Brain pericyte (primary cell): ENCODE data around the gene NCKAP5L.

Experiments used
- DNase-seq: peaks from one replicate; pipeline ENCODE4 v3.0.0-alpha.2; 2012; ENCODE audit warnings: low read depth, low spot score

NCKAP5L gene

DNA sequence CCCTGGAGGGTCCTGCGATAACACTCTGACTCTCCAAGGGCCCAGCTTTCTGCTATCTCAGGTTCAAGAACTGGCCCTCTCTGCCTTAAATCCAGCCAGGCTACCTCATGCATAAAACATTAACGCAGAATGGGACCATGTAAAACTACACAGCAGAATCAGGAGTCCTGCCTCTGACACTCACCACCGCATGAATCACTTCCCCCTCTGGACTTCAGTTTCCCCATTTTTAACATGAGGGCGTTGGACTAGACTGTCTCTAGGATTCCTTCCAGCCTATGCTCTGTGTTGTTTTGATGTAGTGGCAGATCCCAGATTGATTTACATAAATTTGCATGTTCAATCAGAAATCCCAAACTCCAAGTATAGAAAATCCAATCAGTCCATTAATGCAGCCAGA, 3.3 kb downstream of the NCKAP5L start:
- no peak for DNase-seq

DNA sequence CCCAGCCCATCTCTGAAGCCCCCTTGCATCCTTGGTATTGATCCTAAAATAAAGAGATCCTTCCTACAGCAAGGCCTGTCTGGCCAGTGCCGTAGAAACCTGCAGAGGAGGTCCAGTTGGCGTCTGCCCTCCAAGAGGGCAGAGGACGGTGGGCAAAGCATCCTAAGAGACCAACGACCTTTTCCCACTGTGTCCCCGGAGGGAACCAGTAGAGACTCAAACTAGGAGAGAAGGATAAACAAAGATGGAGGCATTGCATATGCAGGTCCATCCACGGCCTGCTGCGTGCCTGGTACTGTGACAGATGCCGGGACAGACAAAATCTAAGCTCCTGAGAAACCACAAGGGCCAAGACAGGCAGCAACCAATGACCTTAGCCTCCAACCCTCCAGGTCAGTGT, 3.8 kb downstream of the NCKAP5L start:
- no peak for DNase-seq

DNA sequence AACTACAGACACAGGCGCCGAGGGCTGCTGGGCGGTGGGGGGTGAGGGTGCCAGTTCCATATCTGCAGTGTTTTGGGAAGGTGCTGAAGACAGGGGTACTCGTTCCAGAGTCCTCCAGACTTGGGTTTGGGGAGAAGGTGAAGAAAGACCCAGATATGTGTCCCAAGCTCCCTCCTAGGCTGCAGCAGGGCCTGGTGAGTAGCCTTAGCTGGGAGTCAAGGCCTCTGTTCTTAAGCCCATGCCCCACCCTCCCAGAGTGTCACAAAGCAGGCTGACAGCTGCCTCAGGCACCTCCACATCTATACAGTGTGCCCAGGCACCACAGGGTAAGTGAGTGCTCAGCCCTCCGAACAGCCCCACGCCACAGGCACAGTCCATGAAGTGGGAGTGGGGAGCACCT, 4.3 kb downstream of the NCKAP5L start:
- DNase-seq = no peak

DNA sequence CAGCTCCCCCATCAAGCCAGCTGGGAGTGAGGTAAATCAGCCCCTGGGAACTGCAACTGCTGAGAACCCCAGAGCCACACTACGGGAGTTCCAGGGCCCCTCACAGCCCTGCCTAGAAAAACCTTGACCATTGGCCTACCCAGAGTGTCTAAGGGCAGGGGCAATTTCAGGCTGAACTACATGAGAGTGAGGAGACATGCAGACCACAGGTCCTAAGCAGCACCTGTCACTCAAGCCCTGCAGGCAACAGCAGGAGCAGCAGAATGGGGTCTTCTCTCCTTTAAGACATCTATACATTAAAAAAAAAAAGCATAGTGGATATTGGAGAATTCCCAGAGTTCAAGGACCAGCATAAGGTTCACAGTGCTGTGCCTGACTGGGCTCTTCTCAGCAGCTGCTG, 4.9 kb downstream of the NCKAP5L start:
- no peak for DNase-seq

DNA sequence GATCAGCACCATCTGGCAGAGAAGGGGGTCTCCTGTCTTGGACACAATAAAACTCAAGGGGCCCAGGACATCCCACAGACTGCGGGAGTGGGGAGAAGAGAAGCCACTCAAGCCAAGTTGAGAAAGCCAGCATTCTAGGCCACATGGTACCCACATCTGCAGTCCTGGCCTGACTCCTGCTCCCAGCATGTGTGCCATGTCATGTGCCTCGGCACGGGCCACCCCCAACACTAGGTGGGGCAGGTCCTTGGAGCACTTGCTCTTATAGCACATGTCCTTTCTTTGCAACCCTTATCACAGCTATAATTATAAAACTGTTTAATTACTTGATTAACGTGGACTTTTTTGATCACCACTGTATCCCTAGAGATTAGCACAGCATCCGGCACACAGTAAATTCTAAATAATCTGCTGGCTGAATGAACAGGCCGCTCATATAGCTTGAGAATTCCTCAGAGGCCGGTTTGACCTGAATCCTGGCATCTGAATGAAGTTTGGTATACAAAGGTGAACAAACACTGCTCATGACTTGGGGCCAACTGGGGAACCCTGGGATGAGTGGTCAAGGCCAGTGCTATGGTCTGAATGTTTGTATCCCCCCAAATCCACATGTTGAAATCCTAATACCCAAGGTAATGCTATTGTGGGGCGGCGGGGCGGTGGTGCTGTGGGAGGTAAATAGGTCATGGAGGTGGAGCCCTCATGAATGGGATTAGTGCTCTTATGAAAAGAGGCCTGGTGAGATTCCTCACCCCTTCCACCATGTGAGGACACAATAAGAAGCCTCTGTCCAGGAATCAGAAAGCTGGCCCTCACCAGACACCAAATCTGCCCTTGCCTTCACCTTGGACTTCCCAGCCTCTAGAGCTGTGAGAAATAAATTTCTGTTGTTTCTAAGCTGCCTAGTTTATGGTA, 6.6 kb downstream of the NCKAP5L start:
- no peak for DNase-seq

DNA sequence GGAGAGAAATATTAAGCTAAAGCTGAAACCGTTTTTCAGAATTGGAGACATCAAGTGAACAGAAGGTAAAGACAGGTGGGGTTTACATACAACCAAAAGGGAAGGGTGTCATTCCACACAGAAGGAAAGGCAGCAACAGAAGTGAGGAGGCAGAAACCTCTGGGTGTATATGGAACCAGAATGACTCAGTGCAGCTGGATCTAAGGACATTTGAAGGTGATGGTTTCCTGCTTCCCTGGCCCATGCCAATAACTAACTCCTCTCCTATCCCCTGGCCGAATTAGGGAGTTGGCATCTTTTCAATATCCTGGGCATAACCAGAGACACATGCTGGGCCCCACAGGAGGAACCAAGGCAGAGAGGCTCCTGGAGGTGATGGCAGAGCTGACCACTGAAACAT, 8.4 kb downstream of the NCKAP5L start:
- DNase-seq = no peak

DNA sequence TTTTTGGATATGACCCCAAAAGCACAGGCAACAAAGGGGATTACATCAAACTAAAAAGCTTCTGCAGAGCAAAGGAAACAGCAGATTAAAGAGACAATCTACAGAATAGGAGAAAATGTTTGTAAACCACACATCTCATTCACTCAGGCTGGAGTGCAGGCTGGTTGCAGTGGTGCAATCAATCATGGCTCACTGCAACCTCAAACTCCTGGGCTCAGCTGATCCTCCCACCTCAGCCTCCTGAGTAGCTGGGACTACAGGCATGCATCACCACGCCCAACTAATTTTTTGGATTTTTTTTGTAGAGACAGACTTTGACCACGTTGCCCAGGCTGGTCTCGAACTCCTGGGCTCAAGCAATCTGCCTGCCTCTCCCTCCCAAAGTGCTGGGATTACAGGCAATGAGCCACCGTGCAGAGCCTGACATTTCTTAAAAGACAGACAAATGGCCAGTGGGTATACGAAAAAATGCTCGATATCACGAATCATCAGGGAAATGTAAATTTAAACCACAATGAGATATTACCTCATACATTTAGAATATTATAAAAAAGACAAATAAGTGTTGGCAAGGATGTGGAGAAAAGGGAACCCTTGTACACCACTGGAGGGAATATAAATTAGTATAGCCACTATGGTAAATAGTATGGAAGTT, 9.8 kb downstream of the NCKAP5L start:
- no peak for DNase-seq

DNA sequence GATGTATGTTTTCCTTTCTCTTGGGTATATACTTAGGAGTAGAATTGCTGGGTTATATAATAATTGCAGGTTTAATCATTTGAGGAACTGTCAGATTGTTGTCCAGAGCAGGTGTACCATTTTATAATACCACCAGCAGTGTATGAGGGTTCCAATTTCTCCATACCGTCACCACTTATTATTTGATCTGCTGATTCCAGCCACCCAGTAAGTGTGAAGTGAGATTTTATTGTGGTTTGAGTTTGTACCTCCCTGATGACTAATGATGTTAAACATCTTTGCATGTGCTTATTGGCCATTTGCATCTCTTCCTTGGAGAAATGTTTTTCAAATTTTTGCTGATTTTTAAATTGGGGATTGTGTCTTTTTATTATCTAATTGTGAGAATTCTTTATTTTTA, 15.1 kb downstream of the NCKAP5L start:
- DNase-seq = no peak

DNA sequence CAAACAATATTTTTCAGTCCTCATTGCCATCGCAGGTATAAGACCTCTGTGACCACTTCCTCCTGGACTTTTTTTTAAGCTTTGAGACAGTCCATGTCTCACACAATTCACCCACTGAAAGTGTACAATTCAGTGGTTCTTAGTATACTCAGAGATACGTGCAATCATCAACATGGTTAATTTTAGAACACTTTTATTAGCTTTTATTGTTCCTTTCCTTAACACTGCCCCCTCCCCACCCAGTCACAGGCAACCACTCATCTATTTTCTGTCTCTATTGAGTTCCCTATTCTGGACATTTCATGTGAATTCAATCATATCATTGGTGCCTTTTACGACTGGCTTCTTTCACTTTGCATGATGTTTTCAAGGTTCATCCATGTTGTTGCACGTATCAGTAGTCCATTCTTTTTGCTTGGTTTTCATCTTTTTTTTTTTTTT, 16.2 kb downstream of the NCKAP5L start:
- DNase-seq = no peak

DNA sequence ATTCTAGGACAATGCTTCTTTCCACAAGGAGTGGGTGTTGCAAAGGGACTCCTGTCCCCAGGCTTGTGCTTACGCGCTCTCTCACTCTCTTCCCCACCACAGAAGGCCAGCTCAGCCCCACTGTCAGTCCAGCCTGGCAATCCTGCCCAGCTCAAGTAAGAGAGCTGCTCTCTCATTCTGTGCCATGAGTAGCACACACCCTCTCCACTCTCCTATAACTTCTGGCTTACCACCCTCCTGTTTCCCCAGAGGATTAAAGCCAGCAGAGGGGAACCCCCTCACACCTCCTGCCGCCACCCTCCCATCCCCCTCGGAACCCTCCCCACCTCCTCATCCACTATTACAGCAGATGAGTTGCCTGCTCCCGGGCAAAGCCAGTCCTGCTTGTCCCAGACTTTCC, 17.1 kb downstream of the NCKAP5L start:
- no peak for DNase-seq

DNA sequence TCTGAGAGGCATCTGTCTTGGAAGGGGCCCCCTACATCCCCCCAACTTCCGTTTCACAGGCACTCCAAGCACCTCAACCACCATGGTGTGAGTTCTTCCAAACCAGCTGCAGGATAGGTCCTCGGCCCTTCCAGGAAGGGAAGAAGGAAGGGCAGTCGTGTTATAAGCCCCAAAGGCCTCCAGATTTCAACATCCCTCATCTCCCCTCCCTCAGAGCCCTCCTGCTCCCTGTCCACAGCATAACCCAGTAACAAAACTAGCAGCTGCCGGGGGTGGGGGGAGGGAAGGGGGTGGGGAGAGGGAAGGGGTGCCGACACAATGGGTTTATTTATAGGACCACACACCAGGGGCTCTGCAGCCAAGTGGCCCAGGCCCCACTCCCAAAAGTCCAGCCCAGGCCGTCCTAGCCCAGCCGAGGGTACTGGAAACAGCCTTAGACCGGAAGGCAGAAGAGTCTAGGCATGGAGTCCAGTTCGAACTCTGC, 18.3 kb downstream of the NCKAP5L start:
- DNase-seq = no peak

DNA sequence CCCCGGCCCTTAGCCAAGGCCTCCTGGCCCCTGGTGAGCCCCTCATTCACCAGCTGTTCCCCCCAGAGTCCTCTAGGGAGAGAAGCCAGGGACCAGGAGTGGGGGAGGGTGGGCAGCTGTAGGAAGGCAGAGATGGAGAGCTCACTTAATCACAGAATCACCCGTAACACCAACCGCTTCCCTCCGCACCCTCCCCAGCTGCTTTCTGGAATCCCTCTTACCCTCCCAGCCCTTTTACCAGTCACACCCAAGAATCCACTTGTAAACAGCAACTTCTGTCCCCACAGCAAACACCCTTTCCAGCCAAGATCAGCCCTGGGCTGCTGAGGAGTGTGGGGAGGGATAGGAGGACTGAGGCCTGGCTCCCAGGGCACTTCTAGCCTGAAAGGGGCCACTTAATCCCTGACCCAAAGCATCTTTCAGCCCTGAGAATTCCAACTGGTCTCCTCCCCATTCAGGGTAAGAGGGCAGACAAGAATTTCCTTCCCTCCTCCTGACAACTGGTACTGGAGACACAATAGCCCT, 18.8 kb downstream of the NCKAP5L start:
- DNase-seq = no peak

DNA sequence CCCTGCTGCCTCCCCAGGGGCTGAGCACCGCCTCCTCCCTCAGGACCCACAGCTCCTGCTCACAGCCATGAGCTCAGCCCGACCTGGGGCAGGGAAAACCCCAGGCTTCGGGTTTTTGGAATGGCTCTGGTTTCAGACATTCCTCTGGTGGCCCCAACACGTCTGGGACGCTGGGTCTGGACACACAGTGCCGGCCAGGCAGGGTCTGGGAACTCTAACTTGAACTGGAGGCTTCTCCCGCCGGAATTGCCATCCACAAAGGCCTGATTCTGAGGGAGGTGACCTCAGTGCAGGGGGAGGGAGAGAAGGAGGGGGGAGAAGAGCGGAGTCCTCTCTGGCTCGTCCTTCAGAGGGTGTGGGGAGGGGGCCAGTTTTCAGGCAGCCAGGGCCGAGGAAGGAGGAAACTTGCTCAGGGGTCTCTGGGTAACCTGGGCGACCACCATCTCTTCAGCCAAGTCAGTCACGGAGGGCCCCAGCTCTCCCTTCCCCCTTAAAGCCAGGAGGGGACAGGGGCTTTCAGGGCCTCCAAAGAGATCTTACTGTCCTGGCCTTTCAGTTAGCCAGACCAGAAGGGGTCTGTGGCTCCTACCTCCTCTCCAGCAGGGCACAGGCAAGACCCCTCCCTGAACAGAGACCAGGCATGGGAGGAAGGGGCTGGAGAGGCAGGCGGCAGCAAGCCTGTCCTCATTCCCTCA, 19.4 kb downstream of the NCKAP5L start:
- DNase-seq = no peak

DNA sequence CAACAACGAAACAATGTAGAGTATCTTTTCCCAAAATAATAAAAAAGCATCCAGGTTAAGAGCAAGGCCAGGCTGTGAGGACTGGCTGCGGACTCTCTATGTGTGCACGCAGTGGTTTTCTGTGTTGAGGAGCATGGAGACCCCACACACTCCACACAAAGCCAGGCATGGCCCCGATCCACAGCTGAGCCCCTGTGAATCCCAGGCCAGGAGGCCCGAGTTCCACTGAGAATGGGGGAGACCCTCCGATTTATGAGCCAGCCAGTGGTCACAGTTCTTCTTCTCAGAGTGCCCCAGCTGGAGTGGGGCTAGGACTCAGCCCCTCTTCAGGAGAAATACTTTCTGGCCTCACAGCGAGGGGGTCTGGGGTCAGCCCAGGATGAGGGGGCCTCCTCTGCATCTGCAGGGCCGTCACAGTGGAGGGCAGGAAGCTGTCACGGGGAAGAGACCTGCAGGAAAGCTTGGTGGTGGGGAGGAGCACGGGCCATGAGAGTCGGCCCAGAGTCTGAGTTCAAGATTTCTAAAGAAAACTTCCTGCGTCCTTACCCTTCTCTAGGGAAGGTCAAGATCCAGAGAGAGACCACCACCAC, 20.1 kb downstream of the NCKAP5L start:
- no peak for DNase-seq

DNA sequence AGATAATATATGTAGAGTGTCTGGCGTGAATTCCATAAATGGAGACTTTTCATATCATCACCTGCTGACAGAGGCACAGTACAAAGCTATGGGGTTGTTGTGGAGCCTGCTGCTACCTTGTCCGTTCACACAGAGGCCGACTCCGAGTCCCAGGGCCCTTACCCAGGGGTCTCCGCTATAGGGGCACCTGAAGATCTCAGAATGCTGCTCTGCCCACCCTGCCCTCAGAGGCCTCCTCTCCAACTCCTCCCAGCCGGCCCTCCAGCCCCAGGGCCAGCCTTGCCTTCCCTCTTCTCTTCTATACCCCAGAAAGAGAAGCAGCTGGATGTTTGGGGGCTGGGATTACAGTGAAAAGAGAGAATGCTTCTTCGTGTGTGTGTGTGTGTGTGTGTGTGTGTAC, 21.3 kb downstream of the NCKAP5L start:
- DNase-seq = no peak

DNA sequence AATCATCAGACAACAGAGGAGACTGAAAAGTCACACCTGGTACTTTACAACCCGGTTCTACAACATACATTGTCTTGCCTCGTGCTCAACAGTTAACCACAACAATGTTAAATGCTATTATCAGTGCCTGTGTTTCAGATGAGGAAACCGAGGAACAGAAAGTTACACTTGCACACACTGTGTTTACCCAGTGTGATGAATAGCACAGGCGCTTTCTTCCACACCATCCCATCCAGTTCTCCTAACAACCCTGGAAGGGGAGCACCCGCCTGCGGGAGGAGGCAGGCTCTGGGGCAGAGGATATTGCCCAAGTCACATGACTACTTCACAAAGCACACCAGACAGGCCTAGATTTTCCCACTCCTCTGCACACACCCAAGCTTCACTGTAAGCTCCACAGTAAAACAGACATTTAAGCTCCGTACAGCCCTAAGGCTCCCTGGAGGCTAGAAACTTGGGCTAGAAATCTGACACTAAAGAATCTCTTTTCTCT, 21.8 kb downstream of the NCKAP5L start:
- no peak for DNase-seq

DNA sequence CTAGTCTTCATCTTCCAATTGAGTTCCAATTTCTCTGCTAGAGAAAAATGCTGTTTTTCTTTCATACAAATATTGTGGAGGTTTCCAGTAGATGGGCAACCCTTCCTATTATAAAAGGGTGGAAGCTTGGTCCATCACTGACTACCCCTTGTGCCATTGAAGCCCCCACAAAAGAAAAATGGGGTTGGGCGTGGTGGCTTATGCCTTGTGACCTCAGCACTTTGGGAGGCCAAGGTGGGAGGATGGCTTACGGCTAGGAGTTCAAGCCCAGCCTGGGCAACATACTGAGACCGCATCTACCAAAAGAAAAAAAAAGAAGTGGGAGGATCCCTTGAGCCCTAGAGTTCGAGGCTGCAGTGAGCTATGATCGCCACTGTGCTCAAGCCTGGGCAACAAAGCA, 22.8 kb downstream of the NCKAP5L start:
- DNase-seq = no peak

DNA sequence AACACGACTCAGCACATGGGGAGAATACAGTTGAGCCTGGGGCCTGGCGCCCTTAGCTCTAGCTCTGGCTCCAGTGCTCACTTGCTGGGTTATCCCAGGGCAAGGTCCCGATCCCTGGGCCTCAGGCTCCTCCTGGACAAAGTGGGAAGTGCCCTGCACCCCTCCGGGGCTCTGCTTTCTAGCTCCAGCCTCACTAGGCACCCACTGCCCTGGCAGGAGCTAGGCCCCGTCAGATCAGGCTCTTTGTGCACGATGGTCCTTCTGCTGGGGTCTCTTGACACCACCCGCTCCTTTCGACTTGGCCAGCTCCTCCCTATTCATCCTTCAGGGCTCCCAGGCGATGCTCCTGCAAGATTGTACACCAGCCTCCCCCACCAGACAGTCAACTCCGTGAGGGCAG, 23.4 kb downstream of the NCKAP5L start:
- no peak for DNase-seq

DNA sequence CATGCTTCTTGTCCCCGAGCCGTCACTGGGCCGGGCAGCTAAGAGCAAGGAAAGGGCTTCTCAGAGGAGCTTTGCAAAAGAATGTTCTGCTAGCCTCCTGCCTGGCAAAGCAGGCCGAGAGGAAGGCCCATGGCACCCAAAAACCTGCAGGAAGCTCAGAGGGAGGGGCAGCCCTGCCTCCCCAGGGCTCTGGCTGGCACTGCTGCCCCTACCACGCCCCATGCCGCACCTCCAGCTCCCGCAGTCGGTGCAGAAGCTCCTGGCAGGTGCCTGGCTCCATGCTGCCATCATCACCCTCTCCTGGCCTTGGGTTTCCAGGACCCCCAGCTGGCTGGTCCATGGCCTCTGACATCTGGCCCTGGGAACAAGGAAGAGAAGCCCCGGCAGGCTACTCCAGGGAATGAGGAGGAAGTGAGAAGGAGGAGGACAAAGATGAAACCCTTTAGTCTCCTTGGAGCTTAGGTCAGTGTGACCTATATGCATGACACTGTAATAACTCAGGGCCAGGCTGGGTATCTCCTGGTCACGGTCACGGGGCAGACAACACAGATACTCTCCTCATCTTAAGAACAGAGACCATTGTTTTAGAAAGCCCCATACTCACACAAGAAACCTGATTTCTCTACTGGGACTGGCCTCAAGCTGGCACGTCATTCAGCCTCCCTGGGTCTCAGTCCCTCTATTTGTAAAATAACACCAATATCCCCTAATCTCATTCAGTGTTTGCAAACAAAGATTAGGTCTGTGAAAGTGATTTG, 24.3 kb downstream of the NCKAP5L start:
- DNase-seq = no peak

DNA sequence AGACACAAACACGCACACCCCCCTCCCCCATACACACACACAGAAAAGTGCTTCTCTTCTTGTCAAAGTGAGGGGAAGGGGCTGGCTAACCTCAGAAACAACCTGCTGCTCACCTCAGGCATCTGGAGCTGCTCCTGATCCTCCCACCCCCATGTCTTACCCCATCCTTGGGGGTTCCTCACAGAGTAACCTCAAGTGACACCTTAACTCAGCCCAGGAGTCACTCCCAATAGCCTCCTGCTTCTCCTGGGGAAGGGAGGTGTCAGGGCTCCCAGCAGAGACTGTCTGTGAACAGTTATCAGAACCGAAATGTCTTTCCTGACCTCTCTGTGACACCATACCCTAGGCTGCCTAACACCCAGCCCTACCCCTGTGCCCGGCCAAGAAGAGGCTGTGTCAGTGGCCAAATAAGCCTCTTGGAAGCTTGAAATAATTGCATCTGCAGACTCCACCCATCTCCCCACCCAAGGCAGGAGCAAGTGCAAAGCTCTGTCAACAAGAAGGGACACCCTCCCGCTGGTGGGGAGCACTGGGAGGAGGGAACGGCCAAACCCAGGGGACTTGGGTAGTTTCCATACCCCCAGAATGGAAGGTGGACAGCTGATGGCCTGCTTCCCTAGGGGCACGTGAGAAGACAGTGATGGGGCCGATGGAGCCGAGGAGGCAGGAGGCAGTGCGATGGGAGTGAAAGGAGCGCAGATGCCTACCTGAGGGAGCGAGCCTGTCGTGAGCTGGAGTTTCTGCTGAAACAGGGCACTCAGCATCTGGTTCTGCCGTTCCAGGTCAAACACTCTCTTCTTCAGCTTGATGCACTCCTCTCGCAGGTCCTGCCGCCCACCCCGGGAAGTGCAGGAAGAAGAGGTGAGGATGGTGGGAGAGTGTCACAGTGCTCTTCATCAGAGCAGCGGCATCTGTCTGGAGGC, 26.8 kb downstream of the NCKAP5L start:
- no peak for DNase-seq
